IMR-90 (cell line): Measurements from ENCODE around the gene TMEM8B. TPM values are rescaled to one million over a fixed set of nuclear protein-coding genes. Genes with fewer than 3 reads are reported as not detected.
A peak's percentile ranks its signal among the peaks of the same experiment; 100 is the strongest.

Experiments
- ATAC-seq: fragments of 200-7000 bp; cut with Tn5 transposase; 2 replicates; pipeline ENCODE4 v1.9.1; 2020; ENCODE audit warnings: low read depth, mild to moderate bottlenecking, moderate library complexity
- BruUV-seq: library from RNA; stranded (reverse); fragments of 400-500 nt; replicated peaks from 2 replicates; lab custom pipeline; 2021; lab: Mats Ljungman, UMichigan
- CTCF ChIA-PET: fragments of 300-600 bp; formaldehyde crosslinking; extraction: SDS; loops from one replicate; lab custom pipeline; 2021; ENCODE audit warnings: antibody characterized with exemption; lab: Yijun Ruan, JAX
- POLR2A ChIA-PET: fragments of 300-600 bp; sonication (Branson Sonifier 250); formaldehyde crosslinking; loops from one replicate; lab custom pipeline; 2022; ENCODE audit warnings: antibody characterized with exemption; ENCODE audit not compliant: unreplicated experiment; lab: Charles Lee
- DNase-seq: peaks from one replicate; pipeline ENCODE4 v3.0.0; 2013
- H2AFZ ChIP-seq: replicated peaks from 2 replicates; pipeline ENCODE3; 2013; ENCODE audit warnings: low read length, mild to moderate bottlenecking; ENCODE audit not compliant: poor library complexity
- H2AK5ac ChIP-seq: 2 replicates; pipeline ENCODE4 v1.6.1; 2013; ENCODE audit warnings: low read depth, low read length, inconsistent platforms
- H2AK9ac ChIP-seq: replicated peaks from 2 replicates; pipeline ENCODE3; 2013; ENCODE audit warnings: mild to moderate bottlenecking, low read depth, low read length, moderate library complexity; ENCODE audit not compliant: poor library complexity
- H2BK120ac ChIP-seq: 2 replicates; pipeline ENCODE4 v1.6.1; 2013; ENCODE audit warnings: low read depth, low read length, inconsistent platforms
- H2BK15ac ChIP-seq: 3 replicates; pipeline ENCODE4 v1.6.1; 2013; ENCODE audit warnings: low read depth, low read length, inconsistent platforms
- H2BK20ac ChIP-seq: 2 replicates; pipeline ENCODE4 v1.6.1; 2013; ENCODE audit warnings: low read depth, mild to moderate bottlenecking, inconsistent platforms, low read length, moderate library complexity
- H2BK5ac ChIP-seq: 2 replicates; pipeline ENCODE4 v1.6.1; 2013; ENCODE audit warnings: mild to moderate bottlenecking, low read depth, low read length, inconsistent platforms; ENCODE audit not compliant: poor library complexity, severe bottlenecking
- H3K14ac ChIP-seq: replicated peaks from 2 replicates; pipeline ENCODE4 v1.6.1; 2013; ENCODE audit warnings: low read depth, low read length, inconsistent platforms
- H3K18ac ChIP-seq: 2 replicates; pipeline ENCODE4 v1.6.1; 2013; ENCODE audit warnings: low read depth, low read length, control low read depth
- H3K23ac ChIP-seq: 2 replicates; pipeline ENCODE4 v1.6.1; 2013; ENCODE audit warnings: low read depth, low read length, inconsistent platforms
- H3K27ac ChIP-seq: 2 replicates; pipeline ENCODE4 v1.5.1; 2013; ENCODE audit warnings: mild to moderate bottlenecking, control low read depth, low read length; ENCODE audit not compliant: insufficient read depth
- H3K27me3 ChIP-seq: 2 replicates; pipeline ENCODE4 v1.6.1; 2013; ENCODE audit warnings: low read length; ENCODE audit not compliant: control insufficient read depth, insufficient read depth
- H3K36me3 ChIP-seq: 2 replicates; pipeline ENCODE4 v1.6.1; 2013; ENCODE audit warnings: low read length, mixed read lengths; ENCODE audit not compliant: control insufficient read depth, insufficient read depth
- H3K4ac ChIP-seq: 2 replicates; pipeline ENCODE4 v1.6.1; 2013; ENCODE audit warnings: low read depth, low read length, inconsistent platforms
- H3K4me1 ChIP-seq: 2 replicates; pipeline ENCODE4 v1.6.1; 2013; ENCODE audit warnings: low read length, mixed read lengths; ENCODE audit not compliant: control insufficient read depth, insufficient read depth
- H3K4me2 ChIP-seq: 2 replicates; pipeline ENCODE4 v1.6.1; 2013; ENCODE audit warnings: low read depth, mild to moderate bottlenecking, control low read depth, low read length, moderate library complexity
- H3K4me3 ChIP-seq: 2 replicates; pipeline ENCODE4 v1.5.1; 2013; ENCODE audit warnings: low read depth, mild to moderate bottlenecking, control low read depth, low read length, moderate library complexity; ENCODE audit not compliant: insufficient read depth
- H3K56ac ChIP-seq: 2 replicates; pipeline ENCODE4 v1.6.1; 2013; ENCODE audit warnings: low read length, inconsistent platforms; ENCODE audit not compliant: insufficient read depth; ENCODE audit errors: extremely low read depth
- H3K79me1 ChIP-seq, 2 experiments: 2 replicates each; pipeline ENCODE4 v1.6.1; 2013; ENCODE audit warnings: low read length in 2 of 2, inconsistent platforms in 1 of 2, low read depth in 1 of 2
- H3K9ac ChIP-seq: 2 replicates; pipeline ENCODE4 v1.6.1; 2013; ENCODE audit warnings: low read depth, low read length, control low read depth
- H3K9me1 ChIP-seq: 2 replicates; pipeline ENCODE4 v1.6.1; 2013; ENCODE audit warnings: low read length, inconsistent platforms; ENCODE audit not compliant: insufficient read depth
- H3K9me3 ChIP-seq: 2 replicates; pipeline ENCODE4 v1.6.1; 2013; ENCODE audit warnings: low read length; ENCODE audit not compliant: control insufficient read depth, insufficient read depth
- H4K20me1 ChIP-seq: 2 replicates; pipeline ENCODE4 v1.6.1; 2013; ENCODE audit warnings: low read length, inconsistent platforms; ENCODE audit not compliant: insufficient read depth
- H4K5ac ChIP-seq: 2 replicates; pipeline ENCODE4 v1.6.1; 2013; ENCODE audit warnings: mild to moderate bottlenecking, low read depth, low read length, control low read depth
- H4K8ac ChIP-seq, 2 experiments: 2 replicates each; pipeline ENCODE4 v1.6.1; 2013; ENCODE audit warnings: low read depth in 2 of 2, low read length in 2 of 2, control low read depth in 1 of 2, inconsistent platforms in 1 of 2
- H4K91ac ChIP-seq: 2 replicates; pipeline ENCODE4 v1.6.1; 2013; ENCODE audit warnings: low read depth, low read length, inconsistent platforms; ENCODE audit not compliant: insufficient read depth
- BHLHE40 ChIP-seq: fragments of 150-350 bp; IDR thresholded peaks from 2 replicates; pipeline ENCODE4 v1.6.1; 2016; ENCODE audit warnings: mild to moderate bottlenecking, low read depth, low read length
- CEBPB ChIP-seq: IDR thresholded peaks from 2 replicates; pipeline ENCODE4 v1.6.1; 2012; ENCODE audit warnings: low read depth, low read length, improper control_type of control experiment
- CHD1 ChIP-seq: IDR thresholded peaks from 2 replicates; pipeline ENCODE4 v1.6.1; 2012; ENCODE audit warnings: low read depth, low read length, improper control_type of control experiment
- FOS ChIP-seq: fragments of 150-350 bp; IDR thresholded peaks from 2 replicates; pipeline ENCODE4 v1.6.1; 2016; ENCODE audit warnings: low read depth, low read length
- MAFK ChIP-seq: IDR thresholded peaks from 2 replicates; pipeline ENCODE4 v1.6.1; 2012; ENCODE audit warnings: low read depth, low read length, improper control_type of control experiment
- MAZ ChIP-seq: IDR thresholded peaks from 2 replicates; pipeline ENCODE4 v1.6.1; 2012; ENCODE audit warnings: low read depth, mild to moderate bottlenecking, low read length, improper control_type of control experiment, moderate library complexity, borderline replicate concordance
- MXI1 ChIP-seq: IDR thresholded peaks from 2 replicates; pipeline ENCODE4 v1.6.1; 2012; ENCODE audit warnings: low read depth, mild to moderate bottlenecking, low read length, moderate library complexity, borderline replicate concordance
- NFE2L2 ChIP-seq: fragments of 150-350 bp; IDR thresholded peaks from 2 replicates; pipeline ENCODE4 v1.6.1; 2016; ENCODE audit warnings: low read depth, mild to moderate bottlenecking, low read length
- POLR2A ChIP-seq: IDR thresholded peaks from 2 replicates; pipeline ENCODE4 v1.6.1; 2012; ENCODE audit warnings: mild to moderate bottlenecking, low read depth, low read length
- RAD21 ChIP-seq: IDR thresholded peaks from 2 replicates; pipeline ENCODE4 v1.6.1; 2012; ENCODE audit warnings: low read length, improper control_type of control experiment
- RCOR1 ChIP-seq: IDR thresholded peaks from 2 replicates; pipeline ENCODE4 v1.6.1; 2012; ENCODE audit warnings: mild to moderate bottlenecking, low read length, improper control_type of control experiment; ENCODE audit not compliant: insufficient replicate concordance
- RFX5 ChIP-seq: IDR thresholded peaks from 2 replicates; pipeline ENCODE4 v1.8.0; 2012; ENCODE audit warnings: low read depth, mild to moderate bottlenecking, low read length, moderate library complexity
- SMC3 ChIP-seq: fragments of 150-350 bp; IDR thresholded peaks from 2 replicates; pipeline ENCODE4 v1.6.1; 2016; ENCODE audit warnings: low read depth, mild to moderate bottlenecking, antibody characterized with exemption, low read length, moderate library complexity
- WGBS, 2 experiments: methylation state at CpG; one replicate each; pipeline versions ENCODE4 v1.1.5 to v1.1.7; 2013; ENCODE audit warnings: missing lambda C conversion rate in 2 of 2; ENCODE audit not compliant: insufficient read length in 1 of 2; ENCODE audit errors: extremely low coverage in 2 of 2; 5-methylcytosine and 5-hydroxymethylcytosine counted together
- dilution Hi-C: fragments of 300-500 bp; cut with HindIII; formaldehyde crosslinking; loops from one replicate; pipeline ENCODE4 v1.14.3; 2018; ENCODE audit warnings: low sequenced_read_pairs; ENCODE audit not compliant: unreplicated experiment
- in situ Hi-C: fragments of 300-500 bp; cut with MboI; formaldehyde crosslinking; loops from 3 replicates; pipeline ENCODE4 v1.14.3; 2019; ENCODE audit warnings: low sequenced_read_pairs, inconsistent platforms, mixed read lengths
- intact Hi-C: fragments of 100-400 bp; cut with micrococcal nuclease; formaldehyde crosslinking; loops from 2 replicates; pipeline ENCODE4 v1.10.0; 2022
- polyA plus RNA-seq, 3 experiments: library from polyadenylated mRNA; depleted of rRNA; stranded (reverse); fragments of >200 nt; gene quantifications; 2 replicates each; pipeline ENCODE4 v1.2.3, GENCODE V29; 2012; ENCODE audit warnings: low replicate concordance in 1 of 3
- total RNA-seq: library from RNA; depleted of rRNA; stranded (reverse); fragments of >200 nt; gene quantifications from 2 replicates; pipeline ENCODE4 v1.2.3, GENCODE V29; 2012
- TF ChIP-seq, protein P1 (sequence below): fragments of 150-350 bp; IDR thresholded peaks from 2 replicates; pipeline ENCODE4 v1.6.1; 2016; ENCODE audit warnings: low read depth, mild to moderate bottlenecking, low read length, moderate library complexity, borderline replicate concordance
- TF ChIP-seq, protein P2 (sequence below): conservative IDR thresholded peaks from 2 replicates; pipeline ENCODE4 v1.5.1; 2012; ENCODE audit warnings: mild to moderate bottlenecking, low read depth, low read length, improper control_type of control experiment

Gene TMEM8B
- total and polyA plus RNA-seq, 2 of the 4 experiments (the other 2 are of a cell fraction), result 0.72 to 8.3 TPM

DNA sequence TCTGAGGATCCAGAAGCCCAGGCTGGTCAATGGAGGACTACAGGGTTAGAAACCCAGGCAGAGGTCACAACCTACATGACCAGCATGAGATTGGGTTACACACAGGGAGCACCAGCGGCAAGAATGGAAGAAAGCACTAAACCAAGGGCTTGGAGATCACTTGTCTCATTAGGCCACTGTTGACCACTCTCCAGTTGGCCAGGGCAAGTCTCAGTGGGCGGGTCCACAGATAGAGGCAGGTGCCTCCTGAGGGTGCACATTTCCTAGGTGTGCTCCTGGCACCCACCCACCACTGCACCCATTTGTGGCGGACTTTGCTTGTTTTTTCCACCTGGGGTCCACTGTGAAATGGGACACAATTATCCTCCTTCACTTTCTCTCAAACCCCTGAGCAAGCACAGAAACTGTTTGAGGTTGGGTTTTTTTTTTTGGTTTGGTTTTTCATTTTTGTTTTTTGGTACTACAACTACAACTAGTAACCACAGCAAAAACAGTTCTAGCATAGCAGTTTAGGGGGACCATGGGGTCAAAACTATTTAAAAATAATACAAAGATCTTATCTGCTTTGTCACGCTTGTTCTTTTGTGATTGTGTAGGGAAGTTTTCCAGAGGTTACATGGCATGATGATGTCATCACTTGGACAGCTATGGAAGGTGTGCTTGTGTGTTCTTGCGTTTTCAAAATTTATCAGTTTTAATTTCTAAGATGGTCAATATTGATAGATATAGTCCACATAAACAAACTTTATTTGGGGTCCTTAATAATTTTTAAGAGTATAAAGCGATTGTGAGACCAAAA is 31.5 kb upstream of the TMEM8B start:
- H3K4me2 ChIP-seq, result no peak overlapping the region
- in situ Hi-C loops (no loop called here), intact Hi-C loops (no loop called here)
- TF ChIP-seq POLR2A (no peak), BHLHE40 (no peak), MAFK (no peak), FOS (no peak), MXI1 (no peak), RCOR1 (no peak), CEBPB (no peak), RFX5 (no peak), SMC3 (no peak), NFE2L2 (no peak), RAD21 (no peak), MAZ (no peak), CHD1 (no peak)
- TF ChIP-seq, protein P1, sequence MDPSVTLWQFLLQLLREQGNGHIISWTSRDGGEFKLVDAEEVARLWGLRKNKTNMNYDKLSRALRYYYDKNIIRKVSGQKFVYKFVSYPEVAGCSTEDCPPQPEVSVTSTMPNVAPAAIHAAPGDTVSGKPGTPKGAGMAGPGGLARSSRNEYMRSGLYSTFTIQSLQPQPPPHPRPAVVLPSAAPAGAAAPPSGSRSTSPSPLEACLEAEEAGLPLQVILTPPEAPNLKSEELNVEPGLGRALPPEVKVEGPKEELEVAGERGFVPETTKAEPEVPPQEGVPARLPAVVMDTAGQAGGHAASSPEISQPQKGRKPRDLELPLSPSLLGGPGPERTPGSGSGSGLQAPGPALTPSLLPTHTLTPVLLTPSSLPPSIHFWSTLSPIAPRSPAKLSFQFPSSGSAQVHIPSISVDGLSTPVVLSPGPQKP, result no peak
- TF ChIP-seq, protein P2, sequence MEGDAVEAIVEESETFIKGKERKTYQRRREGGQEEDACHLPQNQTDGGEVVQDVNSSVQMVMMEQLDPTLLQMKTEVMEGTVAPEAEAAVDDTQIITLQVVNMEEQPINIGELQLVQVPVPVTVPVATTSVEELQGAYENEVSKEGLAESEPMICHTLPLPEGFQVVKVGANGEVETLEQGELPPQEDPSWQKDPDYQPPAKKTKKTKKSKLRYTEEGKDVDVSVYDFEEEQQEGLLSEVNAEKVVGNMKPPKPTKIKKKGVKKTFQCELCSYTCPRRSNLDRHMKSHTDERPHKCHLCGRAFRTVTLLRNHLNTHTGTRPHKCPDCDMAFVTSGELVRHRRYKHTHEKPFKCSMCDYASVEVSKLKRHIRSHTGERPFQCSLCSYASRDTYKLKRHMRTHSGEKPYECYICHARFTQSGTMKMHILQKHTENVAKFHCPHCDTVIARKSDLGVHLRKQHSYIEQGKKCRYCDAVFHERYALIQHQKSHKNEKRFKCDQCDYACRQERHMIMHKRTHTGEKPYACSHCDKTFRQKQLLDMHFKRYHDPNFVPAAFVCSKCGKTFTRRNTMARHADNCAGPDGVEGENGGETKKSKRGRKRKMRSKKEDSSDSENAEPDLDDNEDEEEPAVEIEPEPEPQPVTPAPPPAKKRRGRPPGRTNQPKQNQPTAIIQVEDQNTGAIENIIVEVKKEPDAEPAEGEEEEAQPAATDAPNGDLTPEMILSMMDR, result no peak

More for the DNA sequence above, 31.5 kb upstream of the TMEM8B start:
- Histone ChIP-seq H3K4me1 (peaks cover 15% of the 10 kb centered on the region), H4K20me1 (no peaks in the 10 kb centered on the region), H4K91ac (no peak overlapping the region), H3K9me1 (peaks cover 46% of the 10 kb centered on the region), H2AFZ (no peak overlapping the region), H3K9me3 (no peaks in the 10 kb centered on the region), H3K4ac (no peak overlapping the region), H3K23ac (no peak overlapping the region), H2AK9ac (no peak overlapping the region), H2BK120ac (no peak overlapping the region), H2BK20ac (no peak overlapping the region; the same call in 1 of the 2 replicates), H3K14ac (no peak overlapping the region), H3K4me3 (no peak overlapping the region), H3K18ac (no peak overlapping the region), H3K36me3 (peaks cover 21% of the 10 kb centered on the region), H2AK5ac (peak overlapping the region; percentile 20; the same call in 1 of the 2 replicates), H3K56ac (no peak overlapping the region), H3K27me3 (no peaks in the 10 kb centered on the region), H2BK5ac (no peak overlapping the region), H3K27ac (no peak overlapping the region), H3K9ac (no peak overlapping the region), H2BK15ac (no peak overlapping the region), H3K79me1 (peaks cover 25 to 58% of the 10 kb centered on the region in 2 experiments), H4K5ac (no peak overlapping the region), H4K8ac (no peak overlapping the region)
- ChIA-PET CTCF (interaction anchor here (1.0 kb wide), 1 partner anchor 29 kb away, joined by 3 read pairs; no protein-coding TSS in a partner anchor), POLR2A (interaction anchor here (0.6 kb wide), 1 partner anchor 15 kb away, joined by 3 read pairs; the partner anchor contains the start of gene SPAG8)
- dilution Hi-C loops, result no loop called here
- peak; percentile 18 for DNase-seq
- no TSS peak for BruUV-seq
- WGBS, 2 experiments, result 80% methylated on average over 1 of the region's 6 CpGs; no CpG with 5 or more reads in 1 of the 2 experiments
- ATAC-seq, result no peak
